GM18867 (cell line): ENCODE data around the gene CAMTA1.

Experiments
- ATAC-seq: cut with Tn5 transposase; IDR thresholded peaks from one replicate; pipeline ENCODE4 v1.9.1; 2021; ENCODE audit warnings: mild to moderate bottlenecking, moderate library complexity; ENCODE audit not compliant: unreplicated experiment

CAMTA1 gene

DNA sequence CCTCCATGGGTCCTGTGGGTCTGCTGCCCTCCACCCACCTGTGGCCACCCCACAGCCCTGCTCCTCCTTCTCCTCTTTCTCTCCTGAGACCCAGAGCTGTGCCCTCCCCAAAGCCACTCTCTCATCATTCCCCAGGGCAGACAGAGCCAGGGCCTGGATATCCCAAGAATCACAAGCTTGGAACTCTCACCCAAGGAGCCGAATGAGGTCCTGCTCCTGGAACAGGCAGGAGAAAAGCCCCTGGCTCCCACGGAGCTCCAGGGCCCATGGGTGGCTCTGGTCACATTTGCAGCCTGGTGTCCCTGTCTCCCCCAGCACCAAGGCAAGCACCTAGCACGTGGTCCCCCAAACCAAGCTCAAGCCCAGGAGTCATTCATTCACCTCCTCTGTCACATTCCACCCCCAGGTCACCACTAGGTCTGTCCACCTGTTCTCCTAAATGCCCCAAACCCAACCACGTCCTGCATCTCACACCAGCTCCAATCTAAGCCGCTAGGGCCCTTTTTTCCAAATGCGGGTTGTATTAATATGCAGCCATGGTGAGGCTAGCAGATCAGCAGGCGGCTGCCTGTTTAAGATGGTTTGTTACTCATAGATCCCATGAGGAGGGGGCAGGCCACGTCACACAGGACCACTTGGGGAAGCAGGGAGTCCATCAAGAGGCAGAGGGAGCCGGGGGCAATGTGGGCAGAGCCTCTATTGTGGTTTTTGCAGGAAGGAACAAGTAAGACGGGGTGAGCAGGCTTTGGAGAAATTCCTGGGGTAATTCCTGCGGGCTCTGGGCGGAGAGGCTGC, 770.3 kb downstream of the CAMTA1 start:
- no peak for ATAC-seq

GRCh38 chr1:7557301-7557891, 772.1 kb downstream of the CAMTA1 start:
- no peak for ATAC-seq

GRCh38 chr1:7558041-7558461, 772.8 kb downstream of the CAMTA1 start:
- ATAC-seq = no peak

DNA sequence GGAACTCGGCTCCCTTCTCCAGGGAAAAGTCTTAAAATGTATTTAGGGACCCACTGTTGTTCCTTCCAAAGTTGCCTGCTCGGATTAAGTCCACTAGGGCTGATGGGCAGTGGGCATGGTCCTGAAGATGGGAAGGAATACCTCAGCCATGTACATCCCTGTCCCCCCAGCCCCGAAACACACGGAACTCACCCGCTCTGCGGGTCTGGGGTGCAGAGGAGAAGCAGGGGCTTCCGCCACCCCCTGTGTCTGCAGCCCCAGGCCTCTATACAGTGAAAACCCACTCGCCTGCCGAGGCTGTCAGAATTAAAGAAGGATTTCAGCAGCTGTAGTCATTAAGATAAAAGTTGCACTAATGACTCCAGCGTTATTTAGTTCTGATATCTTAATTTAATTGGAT, 773.2 kb downstream of the CAMTA1 start:
- no peak for ATAC-seq

- ATAC-seq = no peak
These were observed 773.9 kb downstream of the CAMTA1 start for GRCh38 chr1:7558921-7559869.

DNA sequence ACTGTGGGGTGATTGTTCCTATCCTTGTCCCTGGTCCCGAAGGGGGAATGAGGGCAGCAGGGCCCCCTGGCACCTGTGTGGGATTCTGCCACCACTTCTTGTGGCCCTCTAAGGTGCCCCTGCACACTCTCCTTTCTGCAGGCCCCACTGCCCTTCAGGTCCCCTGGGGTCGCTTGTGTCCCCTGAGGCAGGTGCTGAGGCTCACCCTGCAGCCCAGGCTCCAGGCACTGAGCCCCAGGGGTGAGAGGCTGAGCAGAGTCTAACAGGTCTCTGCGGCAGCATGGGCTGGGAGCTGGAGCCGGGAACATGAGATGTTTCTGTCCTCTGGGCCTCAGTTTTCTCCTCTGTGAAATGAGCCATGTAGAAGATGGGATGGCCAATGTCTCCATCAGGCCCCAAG, 774.9 kb downstream of the CAMTA1 start:
- no peak for ATAC-seq

DNA sequence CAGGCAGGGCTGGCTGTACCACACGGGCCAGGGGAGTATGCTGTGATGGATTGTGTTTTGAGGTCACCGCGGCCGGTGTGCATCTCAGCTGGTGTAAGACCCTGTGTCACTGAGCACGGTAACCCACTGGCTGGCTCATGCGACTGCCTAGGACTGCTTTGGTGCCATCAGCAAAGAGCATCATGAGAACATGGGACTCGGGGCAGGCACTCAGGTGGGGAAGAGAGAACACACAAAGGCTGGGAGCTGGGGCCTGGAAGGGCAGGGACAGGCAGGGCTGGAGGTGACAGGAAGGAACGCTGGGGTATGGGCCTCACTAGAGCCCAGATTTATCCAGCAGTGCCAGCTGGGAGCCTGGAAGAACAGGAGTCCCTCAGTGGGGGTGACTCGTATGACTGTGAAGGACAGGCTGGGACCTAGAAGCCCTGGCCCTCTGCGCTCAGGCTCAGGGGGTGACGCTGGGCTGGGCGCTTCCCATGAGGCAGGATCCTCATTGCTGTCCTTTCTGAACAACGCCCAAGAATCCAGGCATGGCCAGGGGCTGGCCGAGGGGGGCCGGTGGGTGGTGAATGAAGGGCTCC, 775.4 kb downstream of the CAMTA1 start:
- ATAC-seq = no peak

- no peak for ATAC-seq
These were observed 776.2 kb downstream of the CAMTA1 start for GRCh38 chr1:7561331-7561921.

GRCh38 chr1:7561936-7562728, 776.9 kb downstream of the CAMTA1 start:
- no peak for ATAC-seq

DNA sequence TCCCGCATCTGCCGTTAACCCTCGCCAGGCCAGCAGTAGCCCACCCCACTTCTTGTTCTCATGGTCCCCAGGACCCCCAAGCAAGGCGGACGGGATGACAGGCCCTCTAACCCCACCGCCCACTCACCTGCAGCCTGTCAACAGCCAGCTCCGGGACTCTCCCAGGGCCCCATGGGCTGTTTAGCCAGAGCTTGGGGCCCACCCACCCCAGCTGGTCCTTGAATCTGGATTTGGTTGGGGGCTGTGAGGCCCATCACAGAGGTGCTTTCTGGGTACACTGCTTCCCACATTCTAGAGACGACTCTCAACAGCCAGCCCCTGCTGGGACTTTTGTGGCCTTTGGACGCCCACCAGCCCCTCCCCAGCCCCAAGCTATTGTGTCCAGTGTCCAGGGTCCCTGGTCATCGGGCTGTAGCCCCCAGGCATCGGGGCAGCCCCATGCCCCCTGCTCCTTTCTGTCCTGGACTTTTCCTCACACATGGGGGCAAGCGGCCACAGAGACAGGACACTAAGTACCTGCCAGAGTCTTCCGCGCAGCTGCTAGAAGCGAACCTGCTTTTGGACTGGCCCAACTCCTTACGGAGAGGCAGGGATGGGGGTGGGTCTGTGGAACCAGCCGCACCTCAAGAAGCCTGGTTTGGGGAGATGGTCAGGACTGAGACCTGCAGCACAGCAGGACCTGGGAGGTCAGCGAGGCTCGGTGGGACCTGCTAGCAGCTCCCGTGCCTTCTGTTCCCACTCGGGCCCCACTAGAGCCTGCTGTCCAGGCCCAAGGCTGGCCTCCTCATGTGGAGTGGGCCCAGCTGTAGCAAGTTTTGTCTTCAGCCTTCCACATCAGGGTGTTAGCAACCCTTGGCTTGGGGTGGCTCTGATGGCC, 777.7 kb downstream of the CAMTA1 start:
- no peak for ATAC-seq

GRCh38 chr1:7564137-7564536, 778.9 kb downstream of the CAMTA1 start:
- no peak for ATAC-seq

DNA sequence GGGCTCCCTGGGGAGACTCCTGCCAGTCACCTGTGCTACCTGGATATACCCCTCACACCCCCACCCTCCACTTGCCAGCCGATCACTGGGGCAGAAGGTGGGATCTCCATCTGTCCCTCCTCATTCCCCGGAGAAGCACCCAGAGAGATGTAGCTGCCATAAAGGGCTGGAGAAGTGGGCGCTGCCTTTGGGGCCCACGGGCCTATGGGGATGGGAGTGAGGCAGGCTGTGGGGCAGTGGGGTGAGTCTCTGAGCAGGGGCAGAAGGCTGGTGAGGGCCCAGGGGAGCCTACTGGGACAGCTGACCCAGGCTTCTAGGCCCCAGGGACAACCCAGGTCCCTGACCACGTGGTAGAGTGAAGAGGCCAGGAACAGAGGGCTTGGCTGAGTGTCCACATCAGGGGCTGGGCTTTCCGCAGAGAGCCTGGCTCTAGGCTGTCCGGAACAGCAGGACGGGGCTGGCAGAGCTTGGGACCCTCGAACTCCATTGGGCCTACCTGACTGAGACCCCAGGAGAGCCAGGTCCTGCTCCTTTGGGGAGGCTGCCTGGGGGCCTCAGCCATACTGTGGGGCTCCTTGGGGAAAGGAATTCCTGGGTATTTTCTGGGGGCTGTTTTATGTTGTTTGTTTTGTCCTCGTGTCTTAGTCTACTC, 780.0 kb downstream of the CAMTA1 start:
- ATAC-seq = no peak

DNA sequence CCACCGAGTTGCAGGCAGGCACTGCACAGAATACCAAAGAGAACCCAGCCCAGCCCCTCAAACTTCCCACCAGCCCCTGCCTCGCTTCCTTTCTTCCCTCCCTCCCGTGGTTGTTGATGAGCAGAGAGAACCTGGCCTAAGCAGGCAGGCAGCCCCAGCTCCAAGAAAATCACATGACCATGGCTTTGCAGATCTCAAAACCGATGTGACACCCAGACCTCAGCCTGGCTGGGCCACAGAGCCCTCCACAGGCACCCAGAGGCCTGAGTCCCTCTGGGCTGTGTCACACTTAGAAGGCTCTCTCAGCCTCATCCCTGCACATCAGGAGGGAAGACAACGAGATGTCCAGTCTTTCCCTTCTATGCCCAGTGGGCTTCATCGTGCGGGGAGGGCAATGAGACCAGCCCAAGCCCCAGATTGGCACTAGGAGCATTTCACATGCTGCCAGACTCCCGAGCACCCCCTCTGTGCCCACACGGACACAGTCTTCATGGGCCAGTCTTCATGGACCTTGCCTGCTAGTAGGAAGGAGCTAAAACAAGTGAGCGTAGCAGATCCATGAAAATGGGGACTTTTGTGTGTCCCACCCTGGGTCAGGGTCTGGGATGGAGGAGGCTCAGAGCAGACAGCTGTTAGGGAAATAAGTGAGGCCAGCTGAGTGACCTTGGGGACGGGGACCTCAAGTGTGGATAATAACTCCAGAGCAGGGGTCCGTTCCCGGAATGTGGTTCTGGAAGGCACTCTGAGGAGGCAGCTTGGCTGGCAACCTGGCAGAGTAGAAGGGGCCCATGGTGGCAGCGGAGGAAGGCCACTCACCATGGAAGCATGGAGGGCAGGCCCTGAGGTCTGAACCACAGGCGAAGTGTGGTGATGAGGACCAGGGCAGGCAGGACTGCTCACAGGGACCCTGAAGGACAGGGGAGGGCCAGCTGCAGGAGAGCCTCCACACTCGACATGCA, 781.4 kb downstream of the CAMTA1 start:
- ATAC-seq = no peak

- ATAC-seq = no peak
These were observed 782.1 kb downstream of the CAMTA1 start for GRCh38 chr1:7567376-7567775.

DNA sequence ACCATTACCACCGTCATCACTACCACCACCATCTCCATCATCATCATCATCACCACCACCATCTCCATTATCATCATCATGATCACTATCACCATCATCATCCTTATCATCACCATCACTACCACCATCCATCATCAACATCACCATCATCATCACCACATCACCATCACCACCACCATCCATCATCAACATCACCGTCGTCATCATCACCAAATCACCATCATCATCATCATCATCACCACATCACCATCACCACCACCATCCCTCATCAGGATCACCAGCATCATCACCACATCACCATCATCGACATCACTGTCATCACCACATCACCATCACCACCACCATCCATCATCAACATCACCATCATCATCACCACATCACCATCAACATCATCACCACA, 782.8 kb downstream of the CAMTA1 start:
- ATAC-seq = no peak

GRCh38 chr1:7568901-7569524, 783.8 kb downstream of the CAMTA1 start:
- ATAC-seq = no peak

- ATAC-seq = no peak
These were observed 785.1 kb downstream of the CAMTA1 start for GRCh38 chr1:7570311-7570710.
